Measurements from ENCODE around the gene CRBN. TPM values are rescaled to one million over a fixed set of nuclear protein-coding genes. Genes with fewer than 3 reads are reported as not detected.

The CRBN gene
- total RNA-seq, 1 experiment from 2014 or later: 34.9 TPM

- Histone ChIP-seq H3K79me2 (ENCODE audit: low read depth) (no peaks in the 10 kb centered on the region), H3K9me2 (ENCODE audit: insufficient read depth) (no peaks in the 10 kb centered on the region), H4K20me1 (ENCODE audit: insufficient read depth) (no peaks in the 10 kb centered on the region), H3K9me3 (ENCODE audit: insufficient read depth, low read depth) (no peaks in the 10 kb centered on the region), H2AFZ (no peak within 1 kb of the TSS), H3F3A (ENCODE audit: insufficient read depth, low read depth) (no peaks in the 10 kb centered on the region), H3K4me2 (no peak within 1 kb of the TSS), H3K27ac (no peak within 1 kb of the TSS), H3K4me3 (no peak within 1 kb of the TSS), H3K4me1 (replicated peaks; ENCODE audit: insufficient read depth) (no peaks in the 10 kb centered on the region), H3K27me3 (ENCODE audit: insufficient read depth, low read depth) (no peaks in the 10 kb centered on the region), H3K36me3 (ENCODE audit: low read depth) (no peaks in the 10 kb centered on the region)
- CTCF ChIA-PET: interaction anchor here (0.5 kb wide), 1 partner anchor 20 kb away, joined by 5 read pairs; no protein-coding TSS in a partner anchor
- BruUV-seq (replicated peaks): no TSS peak
- intact Hi-C loops (cut with micrococcal nuclease; ENCODE audit: unreplicated experiment): no loop called here
- POLR2A ChIA-PET (ENCODE audit: unreplicated experiment): no interaction called here
- no peak for DNase-seq
- TF ChIP-seq EZH2 (IDR thresholded peaks at IDR 0.05; ENCODE audit: low read depth) (no peak), CTCF (conservative IDR thresholded peaks at IDR 0.05) (no peak)
These were observed 69.2 kb downstream of the CRBN start, which contains the start of gene IL5RA for GRCh38 chr3:3110299-3110630. TSS of gene IL5RA (minus strand) at chr3:3110374. CDS start at chr3:3104984, 5,390 bp downstream.

- intact Hi-C loops (cut with micrococcal nuclease; ENCODE audit: unreplicated experiment): no loop called here
- Histone ChIP-seq H3K4me1 (replicated peaks; ENCODE audit: insufficient read depth) (no peaks in the 10 kb centered on the region), H3K9me2 (ENCODE audit: insufficient read depth) (no peaks in the 10 kb centered on the region), H3K79me2 (ENCODE audit: low read depth) (no peaks in the 10 kb centered on the region), H3K4me3 (no peak overlapping the region), H3K4me2 (no peak overlapping the region), H4K20me1 (ENCODE audit: insufficient read depth) (no peaks in the 10 kb centered on the region), H3K27ac (no peak overlapping the region), H3K9me3 (ENCODE audit: insufficient read depth, low read depth) (no peaks in the 10 kb centered on the region), H3K36me3 (ENCODE audit: low read depth) (no peaks in the 10 kb centered on the region), H3F3A (ENCODE audit: insufficient read depth, low read depth) (no peaks in the 10 kb centered on the region), H3K27me3 (ENCODE audit: insufficient read depth, low read depth) (no peaks in the 10 kb centered on the region), H2AFZ (no peak overlapping the region)
- TF ChIP-seq EZH2 (IDR thresholded peaks at IDR 0.05; ENCODE audit: low read depth): no peak
- TF ChIP-seq CTCF (conservative IDR thresholded peaks at IDR 0.05): no peak
- POLR2A ChIA-PET (ENCODE audit: unreplicated experiment): no interaction called here
- BruUV-seq (replicated peaks): no TSS peak
- no peak for DNase-seq
- CTCF ChIA-PET: interaction anchor here (0.5 kb wide), 1 partner anchor 19 kb away, joined by 5 read pairs; no protein-coding TSS in a partner anchor
These were observed 69.8 kb downstream of the CRBN start for GRCh38 chr3:3109407-3110298.

- Histone ChIP-seq H3K27ac (no peak overlapping the region), H2AFZ (no peak overlapping the region), H3K79me2 (ENCODE audit: low read depth) (no peaks in the 10 kb centered on the region), H4K20me1 (ENCODE audit: insufficient read depth) (no peaks in the 10 kb centered on the region), H3F3A (ENCODE audit: insufficient read depth, low read depth) (no peaks in the 10 kb centered on the region), H3K4me2 (no peak overlapping the region), H3K4me3 (no peak overlapping the region), H3K9me3 (ENCODE audit: insufficient read depth, low read depth) (no peaks in the 10 kb centered on the region), H3K9me2 (ENCODE audit: insufficient read depth) (no peaks in the 10 kb centered on the region), H3K36me3 (ENCODE audit: low read depth) (no peaks in the 10 kb centered on the region), H3K27me3 (ENCODE audit: insufficient read depth, low read depth) (no peaks in the 10 kb centered on the region; the same call in 1 of the 2 replicates), H3K4me1 (replicated peaks; ENCODE audit: insufficient read depth) (no peaks in the 10 kb centered on the region)
- intact Hi-C loops (cut with micrococcal nuclease; ENCODE audit: unreplicated experiment): no loop called here
- BruUV-seq (replicated peaks): no TSS peak
- TF ChIP-seq EZH2 (IDR thresholded peaks at IDR 0.05; ENCODE audit: low read depth): no peak
- no peak for TF ChIP-seq CTCF (conservative IDR thresholded peaks at IDR 0.05)
- POLR2A ChIA-PET (ENCODE audit: unreplicated experiment): no interaction called here
- CTCF ChIA-PET: no interaction called here
- no peak for DNase-seq
These were observed 71.6 kb downstream of the CRBN start for GRCh38 chr3:3107858-3108257.
